Measurements from ENCODE around the gene SPRED1. TPM values are rescaled to one million over a fixed set of nuclear protein-coding genes. Genes with fewer than 3 reads are reported as not detected.

Gene SPRED1
- total RNA-seq, 1 experiment from 2014 or later: 28.1 TPM

DNA sequence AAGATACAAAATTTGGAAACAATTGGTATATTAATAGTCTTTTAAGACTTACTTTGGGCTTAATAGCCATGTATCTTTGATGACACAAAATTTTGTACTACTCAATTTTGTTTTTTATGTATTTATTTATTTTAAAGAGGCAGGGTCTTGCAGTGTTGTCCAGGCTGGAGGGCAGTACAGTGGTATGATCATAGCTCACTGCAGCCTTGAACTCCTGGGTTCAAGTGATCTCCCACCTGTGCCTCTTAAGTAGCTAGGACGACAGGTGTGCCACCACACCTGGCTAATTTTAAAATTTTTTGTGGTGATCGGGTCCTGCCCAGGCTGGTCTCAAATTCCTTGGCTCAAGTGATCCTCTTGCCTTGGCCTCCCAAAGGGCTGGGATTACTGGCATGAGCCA, 6.5 kb downstream of the SPRED1 start:
- Mint-ChIP-seq H3K27me3 (ENCODE audit: insufficient read depth, unreplicated experiment) (no peaks in the 10 kb centered on the region), H3K27ac (ENCODE audit: low read depth, unreplicated experiment) (no peak overlapping the region), H3K4me3 (ENCODE audit: unreplicated experiment) (no peak overlapping the region), H3K36me3 (ENCODE audit: insufficient read depth, unreplicated experiment) (no peaks in the 10 kb centered on the region), H3K4me1 (ENCODE audit: insufficient read depth, unreplicated experiment) (peaks cover 33% of the 10 kb centered on the region), H3K9me3 (ENCODE audit: unreplicated experiment) (no peaks in the 10 kb centered on the region)
- TF ChIP-seq, protein P1, sequence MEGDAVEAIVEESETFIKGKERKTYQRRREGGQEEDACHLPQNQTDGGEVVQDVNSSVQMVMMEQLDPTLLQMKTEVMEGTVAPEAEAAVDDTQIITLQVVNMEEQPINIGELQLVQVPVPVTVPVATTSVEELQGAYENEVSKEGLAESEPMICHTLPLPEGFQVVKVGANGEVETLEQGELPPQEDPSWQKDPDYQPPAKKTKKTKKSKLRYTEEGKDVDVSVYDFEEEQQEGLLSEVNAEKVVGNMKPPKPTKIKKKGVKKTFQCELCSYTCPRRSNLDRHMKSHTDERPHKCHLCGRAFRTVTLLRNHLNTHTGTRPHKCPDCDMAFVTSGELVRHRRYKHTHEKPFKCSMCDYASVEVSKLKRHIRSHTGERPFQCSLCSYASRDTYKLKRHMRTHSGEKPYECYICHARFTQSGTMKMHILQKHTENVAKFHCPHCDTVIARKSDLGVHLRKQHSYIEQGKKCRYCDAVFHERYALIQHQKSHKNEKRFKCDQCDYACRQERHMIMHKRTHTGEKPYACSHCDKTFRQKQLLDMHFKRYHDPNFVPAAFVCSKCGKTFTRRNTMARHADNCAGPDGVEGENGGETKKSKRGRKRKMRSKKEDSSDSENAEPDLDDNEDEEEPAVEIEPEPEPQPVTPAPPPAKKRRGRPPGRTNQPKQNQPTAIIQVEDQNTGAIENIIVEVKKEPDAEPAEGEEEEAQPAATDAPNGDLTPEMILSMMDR (IDR thresholded peaks at IDR 0.05; ENCODE audit: unreplicated experiment): no peak
- no TSS peak for BruUV-seq (replicated peaks)
- intact Hi-C loops (cut with micrococcal nuclease): no loop called here
- CTCF ChIA-PET: interaction anchor here (1.3 to 1.6 kb wide), 3 partner anchors 15 to 256 kb away, joined by 3 to 4 read pairs (median 4); no protein-coding TSS in a partner anchor
- DNase-seq (ENCODE audit: unreplicated experiment): no peak
- POLR2A ChIA-PET: interaction anchor here (0.8 to 5.0 kb wide), 3 partner anchors 9 to 263 kb away, joined by 3 to 113 read pairs (median 4); no protein-coding TSS in a partner anchor

DNA sequence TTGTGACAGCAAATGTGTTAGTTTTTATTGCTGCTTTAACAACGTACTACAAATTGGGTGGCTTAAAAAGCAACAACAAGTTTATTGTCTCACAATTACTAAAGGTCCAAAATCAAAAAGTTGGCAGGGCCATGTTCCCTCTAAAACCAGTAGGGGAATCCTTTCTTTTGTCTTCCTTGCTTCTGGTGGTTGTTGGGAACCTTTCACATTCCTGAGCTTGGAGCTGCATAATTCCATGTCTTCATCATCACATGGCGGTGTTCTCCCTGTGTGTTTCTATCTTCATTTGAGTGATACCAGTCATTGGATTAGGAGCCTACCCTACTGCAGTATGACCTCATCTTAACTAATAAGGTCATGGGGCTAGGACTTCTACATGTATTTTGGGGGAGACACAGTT, 7.4 kb downstream of the SPRED1 start:
- DNase-seq (ENCODE audit: unreplicated experiment): no peak
- Mint-ChIP-seq H3K4me3 (ENCODE audit: unreplicated experiment) (no peak overlapping the region), H3K4me1 (ENCODE audit: insufficient read depth, unreplicated experiment) (peaks cover 27% of the 10 kb centered on the region), H3K27me3 (ENCODE audit: insufficient read depth, unreplicated experiment) (no peaks in the 10 kb centered on the region), H3K27ac (ENCODE audit: low read depth, unreplicated experiment) (no peak overlapping the region), H3K36me3 (ENCODE audit: insufficient read depth, unreplicated experiment) (no peaks in the 10 kb centered on the region), H3K9me3 (ENCODE audit: unreplicated experiment) (no peaks in the 10 kb centered on the region)
- TF ChIP-seq, protein P1 (IDR thresholded peaks at IDR 0.05; ENCODE audit: unreplicated experiment): no peak
- no TSS peak for BruUV-seq (replicated peaks)
- CTCF ChIA-PET: interaction anchor here (0.6 to 1.6 kb wide), 7 partner anchors 13 to 256 kb away, joined by 3 to 4 read pairs (median 3); no protein-coding TSS in a partner anchor
- intact Hi-C loops (cut with micrococcal nuclease): no loop called here
- POLR2A ChIA-PET: interaction anchor here (1.0 to 12.7 kb wide), 7 partner anchors 7 to 264 kb away, joined by 3 to 188 read pairs (median 4); partner anchors contain the start of genes FAM98B and SPRED1

DNA sequence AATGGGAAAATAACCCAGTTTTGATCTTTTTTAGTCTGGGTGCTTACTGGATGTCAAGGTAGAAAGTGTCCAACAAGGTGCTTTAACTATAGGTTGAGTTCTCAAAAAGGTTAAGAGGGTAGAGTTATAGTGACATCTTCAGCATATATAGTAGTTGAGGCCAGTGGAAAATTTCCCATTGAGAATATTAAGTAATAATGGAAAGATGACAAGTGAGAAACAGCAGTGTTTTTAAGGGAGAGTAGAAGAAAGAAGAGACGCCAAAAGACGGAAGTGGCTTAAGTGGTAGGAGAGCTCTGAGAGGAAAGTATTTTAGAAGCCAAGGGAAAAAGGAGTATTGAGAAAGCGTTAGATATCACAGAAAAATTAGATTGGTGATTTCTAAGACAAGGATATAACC, 10.6 kb downstream of the SPRED1 start:
- H3K9me3 Mint-ChIP-seq (ENCODE audit: unreplicated experiment): no peaks in the 10 kb centered on the region

DNA sequence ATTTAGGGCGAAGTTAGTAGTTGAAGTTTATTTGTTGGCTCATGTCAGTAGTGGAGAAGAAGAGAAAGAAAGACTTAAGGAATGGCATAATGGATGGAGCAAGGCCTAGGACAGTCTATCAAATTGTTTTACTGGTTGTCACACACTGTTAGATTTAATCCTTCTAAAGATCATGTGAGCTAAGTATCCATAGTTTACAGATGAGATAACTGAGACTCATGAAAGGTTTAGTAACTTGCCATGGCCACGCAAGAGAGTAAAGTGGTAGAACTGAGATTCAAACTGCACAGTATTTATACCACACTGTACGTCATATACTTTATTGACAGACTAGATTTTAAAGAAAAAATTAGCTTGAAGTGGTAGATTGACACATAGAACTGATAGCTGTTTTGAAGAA, 11.4 kb downstream of the SPRED1 start:
- TF ChIP-seq, protein P1 (IDR thresholded peaks at IDR 0.05; ENCODE audit: unreplicated experiment): no peak
- H3K36me3 Mint-ChIP-seq (ENCODE audit: insufficient read depth, unreplicated experiment): no peaks in the 10 kb centered on the region
- no peak overlapping the region for H3K27ac Mint-ChIP-seq (ENCODE audit: low read depth, unreplicated experiment)
- peaks cover 11% of the 10 kb centered on the region for H3K4me1 Mint-ChIP-seq (ENCODE audit: insufficient read depth, unreplicated experiment)
- no peak for DNase-seq (ENCODE audit: unreplicated experiment)
- POLR2A ChIA-PET: interaction anchor here (0.6 to 12.7 kb wide), 7 partner anchors 10 to 137 kb away, joined by 3 to 188 read pairs (median 4); partner anchors contain the start of gene SPRED1
- H3K27me3 Mint-ChIP-seq (ENCODE audit: insufficient read depth, unreplicated experiment): no peaks in the 10 kb centered on the region
- intact Hi-C loops (cut with micrococcal nuclease): no loop called here
- H3K4me3 Mint-ChIP-seq (ENCODE audit: unreplicated experiment): no peak overlapping the region
- no peaks in the 10 kb centered on the region for H3K9me3 Mint-ChIP-seq (ENCODE audit: unreplicated experiment)
- CTCF ChIA-PET: interaction anchor here (0.6 kb wide), 3 partner anchors 43 to 358 kb away, joined by 3 to 4 read pairs (median 3); no protein-coding TSS in a partner anchor
- no TSS peak for BruUV-seq (replicated peaks)

More for the DNA sequence above, 10.6 kb downstream of the SPRED1 start:
- TF ChIP-seq, protein P1 (IDR thresholded peaks at IDR 0.05; ENCODE audit: unreplicated experiment): no peak
- ChIA-PET CTCF (no interaction called here), POLR2A (interaction anchor here (1.0 to 12.7 kb wide), 6 partner anchors 10 to 50 kb away, joined by 4 to 188 read pairs (median 5); partner anchors contain the start of gene SPRED1)
- peaks cover 11% of the 10 kb centered on the region for H3K4me1 Mint-ChIP-seq (ENCODE audit: insufficient read depth, unreplicated experiment)
- no peak overlapping the region for H3K4me3 Mint-ChIP-seq (ENCODE audit: unreplicated experiment)
- intact Hi-C loops (cut with micrococcal nuclease): no loop called here
- no peak for DNase-seq (ENCODE audit: unreplicated experiment)
- BruUV-seq (replicated peaks): no TSS peak
- no peaks in the 10 kb centered on the region for H3K36me3 Mint-ChIP-seq (ENCODE audit: insufficient read depth, unreplicated experiment)
- H3K27me3 Mint-ChIP-seq (ENCODE audit: insufficient read depth, unreplicated experiment): no peaks in the 10 kb centered on the region
- H3K27ac Mint-ChIP-seq (ENCODE audit: low read depth, unreplicated experiment): no peak overlapping the region

Measured in MCF 10A (cell line).